ENCODE measurements around the gene SEM1.
"Not testable (repeated sequence)": the region's sequence is repeated elsewhere in the genome, so short reads cannot be mapped to it uniquely, and the experiment has no call there.

Gene SEM1

DNA sequence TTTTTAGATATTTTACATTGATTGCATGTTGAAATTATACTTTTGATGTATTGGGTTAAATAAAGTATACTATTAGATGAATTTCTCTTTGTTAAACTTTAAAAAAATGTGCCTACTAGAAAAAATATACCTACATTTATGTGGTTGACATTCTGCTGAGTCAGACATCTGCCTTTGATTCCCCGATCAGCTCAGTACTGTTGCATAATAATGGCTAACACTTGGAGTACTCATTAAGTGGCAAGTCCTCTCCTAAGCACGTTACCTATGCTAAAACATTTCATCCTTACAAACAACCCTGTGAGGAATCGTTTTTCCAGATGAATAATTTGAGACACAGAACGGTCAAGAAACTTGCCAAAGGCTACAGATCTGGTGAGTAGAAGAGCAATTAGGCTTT, 14.0 kb upstream of the SEM1 start:
- DNase-seq (ENCODE audit: extremely low read depth, insufficient read length) = no peak
- Histone ChIP-seq H3K4me3 (replicated peaks; ENCODE audit: low read depth, low read length) (no peak overlapping the region), H3K36me3 (ENCODE audit: control insufficient read depth, insufficient read depth, low read length) (no peaks in the 10 kb centered on the region), H3K27me3 (replicated peaks; ENCODE audit: control insufficient read depth, insufficient read depth, low read length) (no peaks in the 10 kb centered on the region)
- TF ChIP-seq, protein P1, sequence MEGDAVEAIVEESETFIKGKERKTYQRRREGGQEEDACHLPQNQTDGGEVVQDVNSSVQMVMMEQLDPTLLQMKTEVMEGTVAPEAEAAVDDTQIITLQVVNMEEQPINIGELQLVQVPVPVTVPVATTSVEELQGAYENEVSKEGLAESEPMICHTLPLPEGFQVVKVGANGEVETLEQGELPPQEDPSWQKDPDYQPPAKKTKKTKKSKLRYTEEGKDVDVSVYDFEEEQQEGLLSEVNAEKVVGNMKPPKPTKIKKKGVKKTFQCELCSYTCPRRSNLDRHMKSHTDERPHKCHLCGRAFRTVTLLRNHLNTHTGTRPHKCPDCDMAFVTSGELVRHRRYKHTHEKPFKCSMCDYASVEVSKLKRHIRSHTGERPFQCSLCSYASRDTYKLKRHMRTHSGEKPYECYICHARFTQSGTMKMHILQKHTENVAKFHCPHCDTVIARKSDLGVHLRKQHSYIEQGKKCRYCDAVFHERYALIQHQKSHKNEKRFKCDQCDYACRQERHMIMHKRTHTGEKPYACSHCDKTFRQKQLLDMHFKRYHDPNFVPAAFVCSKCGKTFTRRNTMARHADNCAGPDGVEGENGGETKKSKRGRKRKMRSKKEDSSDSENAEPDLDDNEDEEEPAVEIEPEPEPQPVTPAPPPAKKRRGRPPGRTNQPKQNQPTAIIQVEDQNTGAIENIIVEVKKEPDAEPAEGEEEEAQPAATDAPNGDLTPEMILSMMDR (IDR thresholded peaks at IDR 0.05; ENCODE audit: insufficient read depth, low read length, poor library complexity, severe bottlenecking) = no peak

DNA sequence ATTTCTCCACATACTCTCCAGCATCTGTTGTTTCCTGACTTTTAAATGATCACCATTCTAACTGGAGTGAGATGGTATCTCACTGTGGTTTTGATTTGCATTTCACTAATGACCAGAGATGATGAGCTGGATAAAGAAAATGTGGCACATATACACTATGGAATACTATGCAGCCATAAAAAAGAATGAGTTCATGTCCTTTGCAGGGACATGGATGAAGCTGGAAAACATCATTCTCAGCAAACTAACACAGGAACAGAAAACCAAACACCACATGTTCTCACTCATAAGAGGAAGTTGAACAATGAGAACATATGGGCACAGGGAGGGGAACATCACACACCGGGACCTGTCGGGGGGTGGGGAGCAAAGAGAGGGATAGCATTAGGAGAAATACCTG, 13.3 kb upstream of the SEM1 start:
- H3K4me3 ChIP-seq (replicated peaks; ENCODE audit: low read depth, low read length); DNase-seq (ENCODE audit: extremely low read depth, insufficient read length); H3K27me3 ChIP-seq (replicated peaks; ENCODE audit: control insufficient read depth, insufficient read depth, low read length); H3K36me3 ChIP-seq (ENCODE audit: control insufficient read depth, insufficient read depth, low read length): not testable (repeated sequence)

DNA sequence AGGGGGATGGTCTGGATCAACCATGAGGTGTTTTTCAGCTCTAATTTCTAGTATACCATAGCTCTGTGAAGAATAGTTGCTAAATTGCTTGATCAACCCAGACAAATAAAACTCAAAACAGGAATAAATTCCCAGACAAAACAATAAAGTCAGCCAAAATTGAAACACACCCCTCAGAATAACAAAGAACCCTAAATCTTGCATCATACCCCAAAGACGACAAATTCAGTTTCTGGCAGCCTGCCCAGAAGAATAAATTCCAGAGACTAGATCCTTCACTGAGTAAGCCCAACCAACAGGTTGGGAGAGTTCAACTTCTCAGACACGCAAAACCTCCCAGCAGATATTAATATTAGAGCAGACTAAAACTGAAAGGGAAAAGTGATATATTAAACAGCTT, 11.2 kb upstream of the SEM1 start:
- DNase-seq (ENCODE audit: extremely low read depth, insufficient read length) = no peak

DNA sequence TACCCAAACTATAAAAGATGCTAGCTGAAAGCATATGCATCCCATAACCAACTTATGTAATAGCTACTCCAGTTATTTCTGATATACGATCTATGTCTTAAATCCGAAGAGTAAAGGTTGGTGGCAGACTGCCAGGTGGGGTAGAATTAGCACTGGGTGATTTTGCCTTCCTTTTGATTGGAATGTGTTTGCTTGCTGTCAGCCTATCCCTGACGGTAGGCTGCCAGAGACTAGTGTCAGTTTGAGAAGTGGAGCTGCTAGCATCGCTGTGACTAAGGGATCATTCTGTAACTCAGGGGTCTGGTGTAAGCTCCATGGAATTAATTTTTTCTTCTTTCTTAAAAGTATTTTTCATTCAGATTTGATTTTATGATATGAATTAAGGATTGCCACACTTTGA, 9.5 kb upstream of the SEM1 start:
- no peak for DNase-seq (ENCODE audit: extremely low read depth, insufficient read length)
- Histone ChIP-seq H3K27me3 (replicated peaks; ENCODE audit: control insufficient read depth, insufficient read depth, low read length) (no peaks in the 10 kb centered on the region), H3K4me3 (replicated peaks; ENCODE audit: low read depth, low read length) (no peak overlapping the region), H3K36me3 (ENCODE audit: control insufficient read depth, insufficient read depth, low read length) (no peaks in the 10 kb centered on the region)
- TF ChIP-seq, protein P1 (IDR thresholded peaks at IDR 0.05; ENCODE audit: insufficient read depth, low read length, poor library complexity, severe bottlenecking) = no peak

More for the DNA sequence above, 11.2 kb upstream of the SEM1 start:
- H3K4me3 ChIP-seq (replicated peaks; ENCODE audit: low read depth, low read length) = no peak overlapping the region
- H3K36me3 ChIP-seq (ENCODE audit: control insufficient read depth, insufficient read depth, low read length) = no peaks in the 10 kb centered on the region
- no peaks in the 10 kb centered on the region for H3K27me3 ChIP-seq (replicated peaks; ENCODE audit: control insufficient read depth, insufficient read depth, low read length)
- TF ChIP-seq, protein P1 (IDR thresholded peaks at IDR 0.05; ENCODE audit: insufficient read depth, low read length, poor library complexity, severe bottlenecking) = no peak

- H3K27me3 ChIP-seq (replicated peaks; ENCODE audit: control insufficient read depth, insufficient read depth, low read length) = no peaks in the 10 kb centered on the region
- TF ChIP-seq, protein P1 (IDR thresholded peaks at IDR 0.05; ENCODE audit: insufficient read depth, low read length, poor library complexity, severe bottlenecking) = no peak
- no peak for DNase-seq (ENCODE audit: extremely low read depth, insufficient read length)
- no peak overlapping the region for H3K4me3 ChIP-seq (replicated peaks; ENCODE audit: low read depth, low read length)
- no peaks in the 10 kb centered on the region for H3K36me3 ChIP-seq (ENCODE audit: control insufficient read depth, insufficient read depth, low read length)
Measured at GRCh38 chr7:96718107-96719003, 8.7 kb upstream of the SEM1 start.

DNA sequence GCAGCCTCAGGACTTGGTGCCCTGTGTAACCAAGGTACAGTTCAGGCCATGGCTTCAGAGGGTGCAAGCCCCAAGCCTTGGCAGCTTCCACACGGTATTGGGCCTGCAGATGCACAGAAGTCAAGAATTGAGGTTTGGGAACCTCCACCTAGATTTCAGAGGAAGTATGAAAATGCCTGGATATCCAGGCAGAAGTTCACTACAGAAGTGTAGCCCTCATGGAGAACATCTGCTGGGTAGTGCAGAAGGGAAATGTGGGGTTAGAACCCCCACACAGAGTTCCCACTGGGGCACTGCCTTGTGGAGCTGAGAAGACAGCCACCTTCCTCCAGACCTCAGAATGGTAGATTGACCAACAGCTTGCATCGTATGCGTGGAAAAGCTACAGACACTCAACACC, 3.4 kb upstream of the SEM1 start:
- TF ChIP-seq, protein P1 (IDR thresholded peaks at IDR 0.05; ENCODE audit: insufficient read depth, low read length, poor library complexity, severe bottlenecking) = no peak

More for the DNA sequence above, 3.4 kb upstream of the SEM1 start:
- DNase-seq (ENCODE audit: extremely low read depth, insufficient read length) = no peak
- Histone ChIP-seq H3K4me3 (replicated peaks; ENCODE audit: low read depth, low read length) (no peak overlapping the region), H3K36me3 (ENCODE audit: control insufficient read depth, insufficient read depth, low read length) (no peaks in the 10 kb centered on the region), H3K27me3 (replicated peaks; ENCODE audit: control insufficient read depth, insufficient read depth, low read length) (no peaks in the 10 kb centered on the region)

Data from GM06990 (cell line).